IPS-18a (cell line): Measurements from ENCODE around the gene SLC18A2.
"Not testable (repeated sequence)": the region's sequence is repeated elsewhere in the genome, so short reads cannot be mapped to it uniquely, and the experiment has no call there.

Source experiments
- H3K27ac ChIP-seq: one replicate; pipeline ENCODE4 v1.5.1; 2013; ENCODE audit warnings: low read length
- H3K27me3 ChIP-seq: one replicate; pipeline ENCODE4 v1.6.1; 2013; ENCODE audit warnings: mild to moderate bottlenecking, low read length; ENCODE audit not compliant: control insufficient read depth, insufficient read depth
- H3K36me3 ChIP-seq: one replicate; pipeline ENCODE4 v1.6.1; 2013; ENCODE audit warnings: low read depth, low read length; ENCODE audit not compliant: control insufficient read depth
- H3K4me1 ChIP-seq: one replicate; pipeline ENCODE4 v1.6.1; 2013; ENCODE audit warnings: low read depth, low read length; ENCODE audit not compliant: control insufficient read depth
- H3K4me3 ChIP-seq: one replicate; pipeline ENCODE4 v1.5.1; 2013; ENCODE audit warnings: low read length
- H3K9ac ChIP-seq: one replicate; pipeline ENCODE4 v1.6.1; 2013; ENCODE audit warnings: mild to moderate bottlenecking, low read length, moderate library complexity
- H3K9me3 ChIP-seq: one replicate; pipeline ENCODE4 v1.6.1; 2013; ENCODE audit warnings: low read depth, low read length; ENCODE audit not compliant: control insufficient read depth

The SLC18A2 gene

GRCh38 chr10:117218654-117219053 is 22.3 kb upstream of the SLC18A2 start:
- H3K4me3 ChIP-seq, result no peak overlapping the region
- peaks cover 42% of the 10 kb centered on the region for H3K27me3 ChIP-seq
- H3K9ac ChIP-seq, result no peak overlapping the region
- H3K27ac ChIP-seq, result no peak overlapping the region
- H3K9me3 ChIP-seq, result no peaks in the 10 kb centered on the region
- peaks cover 4% of the 10 kb centered on the region for H3K4me1 ChIP-seq
- H3K36me3 ChIP-seq, result no peaks in the 10 kb centered on the region

- no peak overlapping the region for H3K9ac ChIP-seq
- H3K27me3 ChIP-seq, result peaks cover 25% of the 10 kb centered on the region
- no peaks in the 10 kb centered on the region for H3K9me3 ChIP-seq
- H3K4me1 ChIP-seq, result peaks cover 4% of the 10 kb centered on the region
- no peak overlapping the region for H3K27ac ChIP-seq
- H3K36me3 ChIP-seq, result no peaks in the 10 kb centered on the region
- H3K4me3 ChIP-seq, result no peak overlapping the region
Measured at GRCh38 chr10:117221156-117221711, 19.7 kb upstream of the SLC18A2 start.

GRCh38 chr10:117222552-117222951 is 18.4 kb upstream of the SLC18A2 start:
- peaks cover 4% of the 10 kb centered on the region for H3K4me1 ChIP-seq
- no peak overlapping the region for H3K9ac ChIP-seq
- H3K9me3 ChIP-seq, result no peaks in the 10 kb centered on the region
- H3K27me3 ChIP-seq, result peaks cover 13% of the 10 kb centered on the region
- H3K4me3 ChIP-seq, result no peak overlapping the region
- no peak overlapping the region for H3K27ac ChIP-seq
- H3K36me3 ChIP-seq, result no peaks in the 10 kb centered on the region

DNA sequence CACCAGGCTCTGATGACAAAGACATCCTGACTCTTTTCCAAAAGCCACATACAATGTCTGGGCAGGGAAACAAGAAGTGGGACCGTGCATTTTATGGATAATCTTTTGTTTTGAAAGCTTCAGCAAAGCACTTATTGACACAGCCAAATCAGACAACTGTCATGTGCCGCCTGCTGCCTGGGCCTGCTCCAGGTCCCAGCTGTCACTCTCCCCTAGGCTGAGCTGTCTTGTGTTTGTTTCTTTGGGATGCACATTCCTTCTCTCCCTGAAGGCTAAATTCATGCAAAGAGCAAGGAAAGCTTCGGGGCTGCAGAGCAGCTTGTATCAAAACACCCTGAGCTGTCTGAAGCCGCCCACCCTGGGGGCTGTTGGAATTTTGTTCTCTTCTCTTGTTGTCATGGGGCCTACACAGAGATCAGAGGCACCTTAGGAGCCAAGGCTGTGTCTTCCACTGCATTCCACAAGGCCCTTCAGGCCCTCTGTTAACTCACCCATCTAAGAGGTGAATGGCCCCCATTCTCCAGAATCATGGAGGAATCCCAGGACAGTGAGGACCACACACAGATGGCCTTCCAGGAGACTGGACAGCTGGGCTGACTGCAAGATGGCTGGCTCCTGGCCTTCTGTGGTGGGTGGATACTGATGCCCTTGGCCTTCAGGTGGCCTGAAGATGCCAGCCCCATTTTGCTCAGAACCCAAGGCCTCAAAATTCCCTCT is 17.8 kb upstream of the SLC18A2 start:
- Histone ChIP-seq H3K9me3 (no peaks in the 10 kb centered on the region), H3K4me1 (peaks cover 4% of the 10 kb centered on the region), H3K27me3 (peaks cover 7% of the 10 kb centered on the region), H3K36me3 (no peaks in the 10 kb centered on the region), H3K4me3 (no peak overlapping the region), H3K27ac (no peak overlapping the region), H3K9ac (no peak overlapping the region)

DNA sequence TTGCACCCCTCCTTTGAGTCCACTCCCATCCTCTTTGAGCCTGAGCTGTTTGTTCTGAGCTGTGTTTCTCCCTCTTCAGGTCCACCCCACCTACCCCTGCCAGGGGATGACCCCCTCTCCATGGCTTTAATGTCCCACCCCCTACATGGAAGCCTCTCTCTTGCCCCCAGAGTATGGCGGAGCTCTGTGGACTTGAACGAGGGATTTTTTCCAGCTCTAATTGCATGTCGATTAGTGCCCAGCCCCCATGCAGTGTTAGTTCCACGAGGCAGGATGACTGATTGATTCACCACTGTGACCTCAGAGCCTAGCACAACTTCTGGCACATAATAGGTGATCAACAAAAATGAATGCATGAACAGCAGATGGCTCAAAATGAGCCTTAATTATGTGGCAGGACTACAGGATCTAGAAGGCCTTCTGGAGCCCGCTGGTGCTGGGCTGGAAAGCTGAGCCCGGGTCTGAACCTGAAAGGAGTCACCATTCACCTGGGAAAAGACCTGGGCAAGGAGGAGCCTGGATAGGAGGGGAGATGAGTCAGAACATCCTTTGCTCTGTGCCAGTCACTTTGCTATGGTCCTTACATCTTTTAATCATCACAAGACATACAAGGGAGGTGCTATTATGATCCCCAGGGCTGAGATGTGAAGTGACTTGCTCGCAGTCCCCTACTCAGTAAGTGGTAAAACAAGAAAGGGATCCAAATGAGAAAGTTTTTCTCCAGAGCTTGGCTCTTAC is 17.1 kb upstream of the SLC18A2 start:
- peaks cover 2% of the 10 kb centered on the region for H3K27me3 ChIP-seq
- H3K4me1 ChIP-seq, result peaks cover 4% of the 10 kb centered on the region
- no peak overlapping the region for H3K27ac ChIP-seq
- H3K9me3 ChIP-seq, result no peaks in the 10 kb centered on the region
- H3K4me3 ChIP-seq, result no peak overlapping the region
- no peak overlapping the region for H3K9ac ChIP-seq
- H3K36me3 ChIP-seq, result no peaks in the 10 kb centered on the region

GRCh38 chr10:117224881-117225280 is 16.0 kb upstream of the SLC18A2 start:
- no peaks in the 10 kb centered on the region for H3K27me3 ChIP-seq
- H3K27ac ChIP-seq, result no peak overlapping the region
- H3K4me1 ChIP-seq, result peaks cover 4% of the 10 kb centered on the region
- no peak overlapping the region for H3K9ac ChIP-seq
- no peaks in the 10 kb centered on the region for H3K36me3 ChIP-seq
- H3K9me3 ChIP-seq, result no peaks in the 10 kb centered on the region
- H3K4me3 ChIP-seq, result no peak overlapping the region

DNA sequence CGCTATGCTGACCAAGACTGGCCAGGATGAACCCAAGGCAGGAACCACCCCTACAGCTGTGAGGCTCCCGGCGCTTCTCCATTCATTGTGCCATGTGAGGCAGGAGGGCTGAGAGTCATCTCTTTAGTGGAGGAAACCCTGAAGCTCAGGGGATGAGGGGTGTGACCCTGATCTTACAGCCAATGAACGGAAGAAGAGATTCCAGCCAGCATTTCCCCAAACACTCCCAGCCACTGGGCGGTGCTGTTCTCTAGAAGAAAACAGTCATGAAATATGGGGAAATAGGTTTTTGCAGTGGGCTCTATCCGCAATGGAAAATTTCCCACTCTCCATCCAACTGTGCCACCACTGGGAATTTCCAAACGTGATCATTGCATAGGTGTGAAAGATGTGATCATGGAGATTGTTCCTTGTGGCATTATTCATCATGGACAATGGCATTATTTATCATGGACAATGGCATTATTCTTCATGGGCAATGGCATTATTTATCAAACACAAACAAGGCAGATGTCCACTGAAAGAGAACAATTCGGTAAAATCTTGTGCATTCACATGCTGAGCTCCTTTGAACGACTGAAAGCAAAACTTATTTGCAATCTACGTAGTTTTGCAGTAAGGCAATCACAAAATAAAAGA is 14.0 kb upstream of the SLC18A2 start:
- no peaks in the 10 kb centered on the region for H3K27me3 ChIP-seq
- H3K27ac ChIP-seq, result no peak overlapping the region
- no peaks in the 10 kb centered on the region for H3K36me3 ChIP-seq
- no peak overlapping the region for H3K4me3 ChIP-seq
- no peaks in the 10 kb centered on the region for H3K4me1 ChIP-seq
- no peaks in the 10 kb centered on the region for H3K9me3 ChIP-seq
- H3K9ac ChIP-seq, result no peak overlapping the region

DNA sequence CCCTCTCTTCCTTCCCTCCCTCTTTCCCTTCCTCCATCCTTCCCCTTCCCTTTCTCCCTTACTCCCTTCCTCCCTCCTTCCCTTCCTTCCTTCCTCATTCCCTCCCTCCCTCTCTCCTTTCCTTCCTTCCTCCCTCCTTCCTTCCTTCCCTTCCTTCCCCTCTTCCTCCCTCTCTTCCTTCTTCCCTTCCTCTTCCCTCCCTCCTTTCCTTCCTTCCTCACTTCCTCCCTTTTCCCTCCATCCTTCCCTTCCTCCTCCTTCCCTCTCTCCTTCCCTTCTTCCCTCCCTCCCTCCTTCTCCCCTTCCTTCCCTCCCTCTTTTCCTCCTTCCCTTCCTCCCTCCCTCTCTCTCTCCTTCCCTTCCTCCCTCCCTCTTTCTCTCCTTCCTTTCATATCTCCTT is 12.7 kb upstream of the SLC18A2 start:
- H3K4me3 ChIP-seq, result no peak overlapping the region
- H3K4me1 ChIP-seq, result no peaks in the 10 kb centered on the region
- no peaks in the 10 kb centered on the region for H3K27me3 ChIP-seq
- H3K36me3 ChIP-seq, result no peaks in the 10 kb centered on the region
- H3K27ac ChIP-seq, result no peak overlapping the region
- H3K9ac ChIP-seq, result no peak overlapping the region
- H3K9me3 ChIP-seq, result no peaks in the 10 kb centered on the region

GRCh38 chr10:117230107-117230506 is 10.8 kb upstream of the SLC18A2 start:
- not testable (repeated sequence) for H3K4me3 ChIP-seq, H3K27ac ChIP-seq, H3K36me3 ChIP-seq, H3K27me3 ChIP-seq, H3K4me1 ChIP-seq, H3K9ac ChIP-seq, H3K9me3 ChIP-seq

DNA sequence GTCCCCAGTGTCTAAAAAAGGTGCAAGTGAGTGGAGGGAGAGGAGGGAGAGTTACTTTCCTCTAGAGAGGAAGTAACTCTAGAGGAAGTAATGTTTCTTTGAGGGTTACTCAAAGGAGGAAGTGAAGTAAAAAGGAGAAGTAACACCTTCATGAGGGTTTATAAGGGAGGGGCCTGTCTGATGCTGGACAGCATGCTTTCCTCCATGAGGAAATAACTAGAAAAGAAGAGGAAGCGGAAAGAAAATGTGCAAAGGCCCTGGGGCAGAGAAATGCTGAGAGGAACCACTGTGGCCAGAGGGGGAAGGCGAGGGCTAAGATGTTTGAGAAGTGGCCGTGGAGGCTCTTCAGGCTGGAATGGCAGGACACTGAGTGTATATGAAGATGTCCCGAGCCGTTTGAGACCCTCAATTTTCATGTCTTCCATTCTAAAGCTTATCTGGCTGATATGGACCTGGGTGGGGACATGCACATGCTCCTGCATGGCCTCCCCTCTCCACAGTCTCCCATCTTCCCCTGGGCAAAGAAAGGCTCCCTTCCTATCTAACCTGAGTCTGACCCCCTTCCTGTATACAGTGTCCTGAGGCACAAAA is 3.4 kb upstream of the SLC18A2 start:
- Histone ChIP-seq H3K4me1 (peaks cover 4% of the 10 kb centered on the region), H3K4me3 (no peak overlapping the region), H3K9me3 (no peaks in the 10 kb centered on the region), H3K27ac (no peak overlapping the region), H3K9ac (no peak overlapping the region), H3K27me3 (peaks cover 26% of the 10 kb centered on the region), H3K36me3 (no peaks in the 10 kb centered on the region)

DNA sequence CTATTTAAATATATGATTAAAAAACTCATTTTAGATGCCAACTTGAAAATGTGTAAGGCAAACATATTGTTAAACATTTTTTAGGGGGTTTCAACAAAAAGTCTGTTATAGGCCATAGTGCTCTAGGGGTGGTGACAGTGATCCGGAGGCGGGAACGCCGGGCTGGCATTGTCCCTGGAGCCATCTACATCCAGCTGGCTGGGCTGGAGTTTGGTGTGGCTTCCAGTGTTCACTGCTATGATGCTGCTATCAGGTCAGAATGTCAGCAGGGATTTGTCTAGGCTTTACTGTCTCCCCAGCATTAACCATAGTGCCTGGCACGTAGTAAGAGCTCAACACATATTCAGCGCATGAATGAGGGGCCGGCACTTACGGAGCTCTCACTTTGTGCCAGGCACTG is 1.9 kb upstream of the SLC18A2 start:
- Histone ChIP-seq H3K4me3 (no peak overlapping the region), H3K4me1 (peaks cover 4% of the 10 kb centered on the region), H3K27me3 (peaks cover 40% of the 10 kb centered on the region), H3K9ac (no peak overlapping the region), H3K27ac (no peak overlapping the region), H3K9me3 (no peaks in the 10 kb centered on the region), H3K36me3 (no peaks in the 10 kb centered on the region)
